ENCODE data around the gene CAB39.

GRCh38 chr2:230742781-230743180 is 30.1 kb downstream of the CAB39 start:
- TF ChIP-seq CTCF (conservative IDR thresholded peaks at IDR 0.05 in 1 of 2, IDR thresholded peaks at IDR 0.05 in 1 of 2; ENCODE audit: low read depth in 1 of 2, low read length in 2 of 2) = no peak
- no peak for TF ChIP-seq EZH2 (IDR thresholded peaks at IDR 0.05; ENCODE audit: low read length, missing control alignments)

All from fibroblast of lung (primary cell).